NCI-H2107 treated with DMSO at 0.1 percent for 48 hours (cell line): ENCODE data around the gene CEP85.
A peak's percentile ranks its signal among the peaks of the same experiment; 100 is the strongest.

Experiments used
- DNase-seq: peaks from one replicate; lab custom pipeline; 2025; ENCODE audit not compliant: unreplicated experiment; lab: John Stamatoyannopoulos, UW

CEP85 gene

GRCh38 chr1:26277719-26278118 is 43.7 kb downstream of the CEP85 start:
- no peak for DNase-seq

GRCh38 chr1:26278303-26278702 is 44.3 kb downstream of the CEP85 start:
- DNase-seq: no peak

- no peak for DNase-seq
Measured at GRCh38 chr1:26278724-26279455, 44.9 kb downstream of the CEP85 start.

- DNase-seq: peak; percentile 65
Measured at GRCh38 chr1:26279456-26280332, 45.7 kb downstream of the CEP85 start, which contains the start of gene SH3BGRL3. Gene SH3BGRL3, plus strand, starts transcription at chr1:26280086. Its CDS starts 70 bp downstream, at chr1:26280156.

- no peak for DNase-seq
Measured at GRCh38 chr1:26280333-26281042, 46.5 kb downstream of the CEP85 start.

- no peak for DNase-seq
Measured at GRCh38 chr1:26281091-26281958, 47.3 kb downstream of the CEP85 start.

GRCh38 chr1:26281971-26282370 is 48.0 kb downstream of the CEP85 start:
- DNase-seq: peak; percentile 20

- no peak for DNase-seq
Measured at GRCh38 chr1:26282401-26282918, 48.5 kb downstream of the CEP85 start.

GRCh38 chr1:26283279-26283853 is 49.4 kb downstream of the CEP85 start:
- DNase-seq: no peak

GRCh38 chr1:26283871-26284596 is 50.0 kb downstream of the CEP85 start:
- no peak for DNase-seq

- DNase-seq: no peak
Measured at GRCh38 chr1:26284597-26285347, 50.8 kb downstream of the CEP85 start.

- DNase-seq: no peak
Measured at GRCh38 chr1:26285366-26286063, 51.5 kb downstream of the CEP85 start.

- no peak for DNase-seq
Measured at GRCh38 chr1:26286064-26286416, 52.0 kb downstream of the CEP85 start.

GRCh38 chr1:26287033-26287711 is 53.2 kb downstream of the CEP85 start:
- no peak for DNase-seq

- no peak for DNase-seq
Measured at GRCh38 chr1:26287811-26288210, 53.8 kb downstream of the CEP85 start.

- no peak for DNase-seq
Measured at GRCh38 chr1:26288311-26288941, 54.4 kb downstream of the CEP85 start.
